ENCODE data around the gene C3orf70. TPM values are rescaled to one million over a fixed set of nuclear protein-coding genes. Genes with fewer than 3 reads are reported as not detected.

The C3orf70 gene
- total RNA-seq, 1 donor from 2014 or later, result 0.02 TPM

DNA sequence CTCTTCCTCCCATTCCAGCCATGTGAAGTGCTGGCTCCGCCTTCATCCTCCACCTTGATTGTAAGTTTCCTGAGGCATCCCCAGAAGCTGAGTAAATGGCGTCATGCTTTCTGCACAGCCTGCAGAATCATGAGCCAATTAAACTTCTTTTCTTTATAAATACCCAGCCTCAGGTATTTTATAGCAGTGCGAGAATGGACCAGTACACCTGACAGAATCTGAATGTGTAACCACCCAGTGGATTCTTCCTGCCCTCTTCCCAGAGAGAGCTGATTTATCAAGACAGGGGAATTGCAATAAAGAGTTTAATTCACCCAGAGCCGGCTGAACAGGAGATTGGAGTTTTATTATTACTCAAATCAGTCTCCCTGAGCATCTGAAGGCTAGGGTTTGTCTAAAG lies 86.6 kb downstream of the C3orf70 start:
- no peaks in the 10 kb centered on the region for H3K27me3 Mint-ChIP-seq
- intact Hi-C loops (cut with micrococcal nuclease), result no loop called here

DNA sequence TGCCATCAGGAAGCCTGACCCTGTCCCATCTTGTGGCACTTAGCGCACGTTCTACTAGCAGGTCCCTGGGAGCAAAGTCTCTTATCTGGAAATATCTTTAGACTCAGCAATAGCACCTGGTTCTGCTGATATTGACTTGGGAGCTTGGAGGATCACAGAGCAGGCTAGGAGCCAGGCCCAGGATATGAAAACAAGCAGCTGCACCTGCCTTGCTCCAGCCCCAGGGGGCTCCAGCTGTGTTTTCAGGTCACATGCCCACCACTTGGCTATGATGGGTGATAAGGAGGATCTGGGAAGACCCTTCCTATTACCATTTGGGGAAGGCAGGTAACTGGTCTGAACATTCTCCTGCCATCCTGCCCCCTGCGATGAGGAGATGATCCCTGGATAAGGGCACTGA lies 87.8 kb downstream of the C3orf70 start:
- no peak overlapping the region for H3K27ac Mint-ChIP-seq
- intact Hi-C loops (cut with micrococcal nuclease), result no loop called here
- no peak for DNase-seq
- no peaks in the 10 kb centered on the region for H3K36me3 Mint-ChIP-seq (ENCODE audit: low read depth)
- H3K4me1 Mint-ChIP-seq, result no peaks in the 10 kb centered on the region
- H3K9me3 Mint-ChIP-seq, result peaks cover 3% of the 10 kb centered on the region
- no peak overlapping the region for H3K4me3 Mint-ChIP-seq
- no peaks in the 10 kb centered on the region for H3K27me3 Mint-ChIP-seq

More for the DNA sequence above, 86.6 kb downstream of the C3orf70 start:
- Mint-ChIP-seq H3K4me3 (no peak overlapping the region), H3K27ac (no peak overlapping the region), H3K36me3 (ENCODE audit: low read depth) (no peaks in the 10 kb centered on the region), H3K4me1 (no peaks in the 10 kb centered on the region), H3K9me3 (no peaks in the 10 kb centered on the region)
- no peak for DNase-seq

GRCh38 chr3:185063431-185063830 lies 89.4 kb downstream of the C3orf70 start:
- no peak for DNase-seq

GRCh38 chr3:185062191-185062590 lies 90.7 kb downstream of the C3orf70 start:
- H3K27me3 Mint-ChIP-seq, result no peaks in the 10 kb centered on the region
- H3K4me1 Mint-ChIP-seq, result no peaks in the 10 kb centered on the region
- no peaks in the 10 kb centered on the region for H3K36me3 Mint-ChIP-seq (ENCODE audit: low read depth)
- intact Hi-C loops (cut with micrococcal nuclease), result no loop called here
- H3K27ac Mint-ChIP-seq, result no peak overlapping the region
- no peak for DNase-seq
- H3K4me3 Mint-ChIP-seq, result no peak overlapping the region
- peaks cover 18% of the 10 kb centered on the region for H3K9me3 Mint-ChIP-seq

More at GRCh38 chr3:185063431-185063830, 89.4 kb downstream of the C3orf70 start:
- H3K4me1 Mint-ChIP-seq, result no peaks in the 10 kb centered on the region
- H3K27ac Mint-ChIP-seq, result no peak overlapping the region
- no peaks in the 10 kb centered on the region for H3K36me3 Mint-ChIP-seq (ENCODE audit: low read depth)
- no peaks in the 10 kb centered on the region for H3K27me3 Mint-ChIP-seq
- no peak overlapping the region for H3K4me3 Mint-ChIP-seq
- intact Hi-C loops (cut with micrococcal nuclease), result no loop called here
- H3K9me3 Mint-ChIP-seq, result peaks cover 10% of the 10 kb centered on the region

- H3K4me3 Mint-ChIP-seq, result no peak overlapping the region
- peaks cover 23% of the 10 kb centered on the region for H3K9me3 Mint-ChIP-seq
- H3K27ac Mint-ChIP-seq, result no peak overlapping the region
- no peak for DNase-seq
- intact Hi-C loops (cut with micrococcal nuclease), result no loop called here
- H3K36me3 Mint-ChIP-seq (ENCODE audit: low read depth), result peaks cover 4% of the 10 kb centered on the region
- H3K4me1 Mint-ChIP-seq, result no peaks in the 10 kb centered on the region
- no peaks in the 10 kb centered on the region for H3K27me3 Mint-ChIP-seq
Measured at GRCh38 chr3:185060655-185061054, 92.2 kb downstream of the C3orf70 start.

DNA sequence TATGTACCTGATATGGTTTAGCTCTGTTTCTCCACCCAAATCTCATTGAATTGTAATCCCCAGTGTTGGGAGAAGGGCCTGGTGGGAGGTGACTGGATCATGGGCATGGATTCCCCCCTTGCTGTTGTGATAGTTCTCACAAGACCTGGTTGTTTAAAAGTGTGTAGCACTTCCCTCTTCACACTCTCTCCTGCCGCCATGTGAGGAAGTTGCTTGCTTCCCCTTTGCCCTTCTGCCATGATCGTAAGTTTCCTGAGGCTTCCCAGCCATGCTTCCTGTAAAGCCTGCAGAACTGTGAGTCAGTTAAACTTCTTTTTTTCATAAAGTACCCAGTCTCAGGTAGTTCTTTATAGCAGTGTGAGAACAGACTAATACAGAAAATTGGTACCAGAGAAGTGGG lies 93.1 kb downstream of the C3orf70 start:
- DNase-seq, result no peak
- Mint-ChIP-seq H3K4me3 (no peak overlapping the region), H3K4me1 (no peaks in the 10 kb centered on the region), H3K9me3 (peaks cover 23% of the 10 kb centered on the region), H3K36me3 (ENCODE audit: low read depth) (peaks cover 11% of the 10 kb centered on the region), H3K27ac (no peak overlapping the region), H3K27me3 (no peaks in the 10 kb centered on the region)
- intact Hi-C loops (cut with micrococcal nuclease), result no loop called here

DNA sequence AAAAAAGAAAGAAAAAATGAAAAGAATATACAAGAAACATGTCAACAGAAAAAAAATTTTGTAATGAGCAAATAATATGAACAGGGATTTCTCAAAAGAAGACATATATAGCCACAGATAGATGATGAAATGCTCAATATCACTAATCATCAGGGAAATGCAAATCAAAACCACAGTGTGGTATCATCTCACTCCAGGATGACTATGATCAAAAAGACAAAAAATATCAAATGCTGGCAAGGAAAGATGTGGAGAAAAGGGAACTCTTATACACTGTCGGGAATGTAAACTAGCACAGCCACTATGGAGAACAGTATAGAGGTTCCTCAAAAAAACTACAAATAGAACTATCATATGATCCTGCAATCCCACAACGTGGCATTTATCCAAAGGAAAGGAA lies 94.1 kb downstream of the C3orf70 start:
- Mint-ChIP-seq H3K27me3 (no peaks in the 10 kb centered on the region), H3K9me3 (peaks cover 28% of the 10 kb centered on the region), H3K36me3 (ENCODE audit: low read depth) (peaks cover 18% of the 10 kb centered on the region), H3K4me3 (no peak overlapping the region), H3K27ac (no peak overlapping the region), H3K4me1 (no peaks in the 10 kb centered on the region)
- no peak for DNase-seq
- intact Hi-C loops (cut with micrococcal nuclease), result no loop called here

DNA sequence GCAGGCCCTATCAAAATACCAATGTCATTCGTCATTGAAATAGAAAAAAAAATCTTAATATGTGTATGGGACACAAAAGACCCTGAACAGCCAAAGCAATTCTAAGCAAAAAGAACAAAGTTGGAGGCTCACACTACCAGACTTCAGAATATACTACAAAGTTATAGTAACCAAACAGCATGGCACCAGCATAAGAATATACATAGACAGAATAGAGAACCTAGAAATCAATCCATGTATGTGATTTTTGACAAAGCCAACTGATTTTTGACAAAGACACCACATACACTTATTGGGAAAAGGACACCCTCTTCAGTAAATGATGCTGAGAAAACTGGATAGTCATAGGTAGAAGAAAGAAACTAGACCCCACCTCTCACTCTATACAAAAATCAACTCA lies 95.0 kb downstream of the C3orf70 start:
- no peak overlapping the region for H3K27ac Mint-ChIP-seq
- no peaks in the 10 kb centered on the region for H3K4me1 Mint-ChIP-seq
- H3K9me3 Mint-ChIP-seq, result peaks cover 28% of the 10 kb centered on the region
- intact Hi-C loops (cut with micrococcal nuclease), result no loop called here
- DNase-seq, result no peak
- no peaks in the 10 kb centered on the region for H3K27me3 Mint-ChIP-seq
- H3K4me3 Mint-ChIP-seq, result no peak overlapping the region
- peaks cover 26% of the 10 kb centered on the region for H3K36me3 Mint-ChIP-seq (ENCODE audit: low read depth)

DNA sequence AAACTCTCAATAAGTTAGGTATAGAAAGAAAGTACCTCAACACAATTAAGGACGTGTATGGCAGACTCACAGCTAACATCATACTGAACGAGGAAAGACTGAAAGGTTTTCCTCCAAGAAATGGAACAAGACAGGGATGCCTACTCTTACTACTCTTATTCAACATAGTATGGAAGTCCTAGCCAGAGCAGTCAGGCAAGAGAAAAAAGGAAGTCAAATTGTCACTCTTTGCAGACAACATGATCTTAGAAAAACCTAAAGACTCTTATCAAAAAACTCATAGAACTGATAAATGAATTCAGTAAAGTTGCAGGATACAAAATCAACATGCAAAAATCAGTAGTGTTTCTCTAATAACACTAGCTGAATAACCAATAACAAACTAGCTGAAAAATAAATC lies 96.0 kb downstream of the C3orf70 start:
- Mint-ChIP-seq H3K36me3 (ENCODE audit: low read depth) (peaks cover 36% of the 10 kb centered on the region), H3K4me3 (no peak overlapping the region), H3K27ac (no peak overlapping the region), H3K27me3 (no peaks in the 10 kb centered on the region), H3K9me3 (peaks cover 30% of the 10 kb centered on the region), H3K4me1 (no peaks in the 10 kb centered on the region)
- no peak for DNase-seq
- intact Hi-C loops (cut with micrococcal nuclease), result no loop called here

GRCh38 chr3:185052631-185053030 lies 100.2 kb downstream of the C3orf70 start:
- Mint-ChIP-seq H3K27ac (no peak overlapping the region), H3K4me1 (no peaks in the 10 kb centered on the region), H3K36me3 (ENCODE audit: low read depth) (peaks cover 66% of the 10 kb centered on the region), H3K27me3 (no peaks in the 10 kb centered on the region), H3K9me3 (peaks cover 16% of the 10 kb centered on the region), H3K4me3 (no peak overlapping the region)
- DNase-seq, result no peak
- intact Hi-C loops (cut with micrococcal nuclease), result no loop called here

DNA sequence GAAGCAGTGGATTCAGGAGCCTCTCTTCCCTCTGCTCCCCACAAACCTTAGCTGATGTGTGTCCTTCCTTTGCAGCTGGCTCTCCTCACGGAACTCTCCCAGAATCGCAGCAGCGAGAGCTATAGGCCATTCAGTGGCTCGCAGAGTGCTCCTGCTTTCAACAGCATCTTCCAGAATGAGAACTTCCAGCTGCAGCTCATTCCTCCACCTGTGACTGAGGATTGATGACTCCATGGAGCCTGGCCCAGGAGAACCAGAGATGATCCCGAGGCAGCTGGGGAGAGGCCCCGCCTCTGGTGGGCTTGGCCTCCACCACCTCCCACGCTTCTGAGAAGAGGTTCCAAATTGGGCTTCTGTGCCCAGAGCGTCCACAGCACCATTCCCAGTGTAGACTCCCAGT lies 101.1 kb downstream of the C3orf70 start:
- no peak overlapping the region for H3K27ac Mint-ChIP-seq
- no peak for DNase-seq
- H3K4me1 Mint-ChIP-seq, result no peaks in the 10 kb centered on the region
- no peak overlapping the region for H3K4me3 Mint-ChIP-seq
- no peaks in the 10 kb centered on the region for H3K27me3 Mint-ChIP-seq
- peaks cover 69% of the 10 kb centered on the region for H3K36me3 Mint-ChIP-seq (ENCODE audit: low read depth)
- peaks cover 8% of the 10 kb centered on the region for H3K9me3 Mint-ChIP-seq
- intact Hi-C loops (cut with micrococcal nuclease), result no loop called here

DNA sequence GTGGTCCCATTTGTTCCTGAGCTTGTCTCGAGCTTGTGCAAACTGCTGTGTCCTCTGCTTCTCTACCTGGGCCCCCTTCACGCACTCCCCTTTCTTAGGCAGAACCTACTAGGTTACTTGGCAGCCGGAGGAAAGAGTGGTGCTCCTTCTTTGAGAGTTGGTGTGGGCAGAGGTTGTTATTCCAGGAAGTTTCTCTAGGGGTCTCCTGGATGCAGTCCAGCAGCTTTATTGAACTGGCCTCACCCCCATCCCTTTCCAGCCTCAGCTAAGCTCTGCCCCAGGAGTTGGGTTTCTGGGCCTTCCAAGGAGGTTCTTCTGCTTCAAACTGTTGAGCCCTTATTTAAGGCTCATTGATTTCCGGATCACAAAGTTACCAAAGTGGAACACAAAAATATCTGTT lies 103.2 kb downstream of the C3orf70 start:
- peaks cover 57% of the 10 kb centered on the region for H3K36me3 Mint-ChIP-seq (ENCODE audit: low read depth)
- intact Hi-C loops (cut with micrococcal nuclease), result no loop called here
- DNase-seq, result no peak
- no peaks in the 10 kb centered on the region for H3K27me3 Mint-ChIP-seq
- H3K9me3 Mint-ChIP-seq, result peaks cover 7% of the 10 kb centered on the region
- H3K4me1 Mint-ChIP-seq, result no peaks in the 10 kb centered on the region
- H3K4me3 Mint-ChIP-seq, result no peak overlapping the region
- no peak overlapping the region for H3K27ac Mint-ChIP-seq

- H3K27ac Mint-ChIP-seq, result no peak overlapping the region
- no peak for DNase-seq
- H3K36me3 Mint-ChIP-seq (ENCODE audit: low read depth), result peaks cover 30% of the 10 kb centered on the region
- no peaks in the 10 kb centered on the region for H3K9me3 Mint-ChIP-seq
- intact Hi-C loops (cut with micrococcal nuclease), result no loop called here
- H3K4me3 Mint-ChIP-seq, result no peak overlapping the region
- no peaks in the 10 kb centered on the region for H3K27me3 Mint-ChIP-seq
- no peaks in the 10 kb centered on the region for H3K4me1 Mint-ChIP-seq
Measured at GRCh38 chr3:185046603-185047002, 106.3 kb downstream of the C3orf70 start.

GRCh38 chr3:185046164-185046515 lies 106.7 kb downstream of the C3orf70 start:
- no peak overlapping the region for H3K27ac Mint-ChIP-seq

GRCh38 chr3:185042312-185043050 lies 110.4 kb downstream of the C3orf70 start:
- Mint-ChIP-seq H3K9me3 (no peaks in the 10 kb centered on the region), H3K4me3 (no peak overlapping the region), H3K4me1 (no peaks in the 10 kb centered on the region), H3K27me3 (no peaks in the 10 kb centered on the region), H3K27ac (no peak overlapping the region), H3K36me3 (ENCODE audit: low read depth) (peaks cover 12% of the 10 kb centered on the region)
- no peak for DNase-seq
- intact Hi-C loops (cut with micrococcal nuclease), result no loop called here

More at GRCh38 chr3:185046164-185046515, 106.7 kb downstream of the C3orf70 start:
- no peak overlapping the region for H3K4me3 Mint-ChIP-seq
- H3K27me3 Mint-ChIP-seq, result no peaks in the 10 kb centered on the region
- intact Hi-C loops (cut with micrococcal nuclease), result no loop called here
- no peaks in the 10 kb centered on the region for H3K9me3 Mint-ChIP-seq
- no peaks in the 10 kb centered on the region for H3K4me1 Mint-ChIP-seq
- peaks cover 25% of the 10 kb centered on the region for H3K36me3 Mint-ChIP-seq (ENCODE audit: low read depth)
- no peak for DNase-seq

Measured in activated CD4-positive, alpha-beta T cell treated with anti-CD3 and anti-CD28 coated beads, Interleukin-2, amount 10 ng/mL, durations not matched to agents 24 days and 14 days (primary cell).